Activated CD8-positive, alpha-beta memory T cell treated with anti-CD3 and anti-CD28 coated beads, Interleukin-2, amount 50 U/mL, for 48 hours (primary cell): ENCODE measurements around the gene ARHGAP24.
"Not testable (repeated sequence)": the region's sequence is repeated elsewhere in the genome, so short reads cannot be mapped to it uniquely, and the experiment has no call there.

Experiments
- DNase-seq: peaks from one replicate; pipeline ENCODE4 v3.0.0-alpha.2; 2020

ARHGAP24 gene

DNA sequence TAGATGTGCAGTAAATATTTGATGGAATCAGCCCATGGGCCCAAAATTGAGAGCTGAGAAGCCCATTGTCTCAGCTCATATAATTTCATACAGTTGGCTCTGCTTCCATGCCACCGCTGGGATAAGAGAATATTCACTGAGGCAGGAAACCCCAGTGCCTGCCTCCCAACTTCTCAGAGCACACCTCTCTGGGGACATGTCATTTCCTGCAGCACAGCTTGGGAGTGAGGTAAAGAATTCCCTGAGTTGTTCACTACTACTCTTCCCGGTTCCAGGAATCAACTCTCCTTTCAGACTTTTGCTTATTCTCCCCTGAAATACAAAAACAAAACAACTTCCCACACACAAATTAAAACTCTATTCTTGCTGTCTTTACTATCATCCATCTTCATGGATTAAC is 495.6 kb downstream of the ARHGAP24 start:
- no peak for DNase-seq

DNA sequence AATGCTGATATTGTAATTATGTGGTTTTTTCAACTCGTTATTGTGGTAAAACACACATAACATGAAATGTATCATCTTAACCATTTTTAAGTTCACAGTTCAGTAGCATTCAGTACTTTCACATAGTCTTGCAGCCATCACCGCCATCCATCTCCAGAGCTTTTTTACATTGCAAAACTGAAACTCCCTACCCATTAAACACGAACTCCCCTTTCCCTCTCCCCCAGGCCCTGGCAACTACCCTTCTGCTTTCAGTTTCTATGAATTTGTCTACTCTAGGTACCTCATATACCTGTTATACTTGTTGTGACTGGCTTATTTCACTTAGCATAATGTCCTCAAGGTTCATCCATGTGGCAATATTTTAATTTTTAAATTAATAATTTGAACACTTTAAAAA is 504.3 kb downstream of the ARHGAP24 start:
- no peak for DNase-seq

DNA sequence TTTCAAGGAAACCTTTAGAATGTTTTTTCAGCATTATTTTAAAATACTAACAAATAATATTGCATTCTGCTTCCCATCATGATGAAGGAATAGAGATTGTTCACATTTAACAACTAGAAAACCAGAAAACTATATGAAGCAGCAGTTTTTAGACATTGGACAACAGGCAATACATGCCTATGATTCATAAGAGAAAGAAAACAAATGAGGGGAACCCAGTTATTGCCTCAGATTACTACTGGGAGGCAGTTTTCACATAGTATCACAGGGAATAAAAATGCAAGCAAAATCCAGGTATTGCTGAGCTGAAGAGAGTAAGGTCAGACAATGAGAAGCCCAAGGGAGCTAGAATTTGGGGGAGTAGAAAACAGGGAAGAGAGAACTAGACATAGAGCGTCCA is 511.3 kb downstream of the ARHGAP24 start:
- DNase-seq: no peak

DNA sequence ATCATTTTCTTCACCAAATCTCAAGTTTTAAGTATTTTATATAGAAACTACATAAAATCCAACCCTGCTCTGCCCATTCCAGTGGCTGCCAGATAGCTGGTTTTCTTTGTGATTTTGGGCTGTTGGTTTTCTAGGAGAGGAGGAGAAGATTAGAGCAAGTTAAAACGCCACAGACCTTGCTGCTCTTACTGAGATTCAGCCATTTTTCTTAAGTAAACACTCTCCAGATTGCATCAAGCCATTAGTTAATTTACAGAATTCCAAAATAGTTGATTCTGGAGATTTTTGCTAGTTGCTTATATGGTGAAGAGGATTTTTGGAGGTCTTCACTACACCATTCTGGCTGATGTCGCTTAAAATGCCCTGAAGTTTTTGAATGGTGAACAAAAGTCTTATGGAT is 518.7 kb downstream of the ARHGAP24 start:
- no peak for DNase-seq

DNA sequence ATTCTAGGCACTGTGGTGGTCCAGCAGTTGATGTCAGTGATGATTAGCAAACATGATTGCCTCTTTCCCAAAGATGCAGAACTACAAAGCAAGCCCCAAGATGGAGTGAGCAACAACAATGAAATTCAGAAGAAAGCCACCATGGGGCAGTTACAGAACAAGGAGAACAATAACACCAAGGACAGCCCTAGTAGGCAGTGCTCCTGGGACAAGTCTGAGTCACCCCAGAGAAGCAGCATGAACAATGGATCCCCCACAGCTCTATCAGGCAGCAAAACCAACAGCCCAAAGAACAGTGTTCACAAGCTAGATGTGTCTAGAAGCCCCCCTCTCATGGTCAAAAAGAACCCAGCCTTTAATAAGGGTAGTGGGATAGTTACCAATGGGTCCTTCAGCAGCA is 519.6 kb downstream of the ARHGAP24 start:
- no peak for DNase-seq

DNA sequence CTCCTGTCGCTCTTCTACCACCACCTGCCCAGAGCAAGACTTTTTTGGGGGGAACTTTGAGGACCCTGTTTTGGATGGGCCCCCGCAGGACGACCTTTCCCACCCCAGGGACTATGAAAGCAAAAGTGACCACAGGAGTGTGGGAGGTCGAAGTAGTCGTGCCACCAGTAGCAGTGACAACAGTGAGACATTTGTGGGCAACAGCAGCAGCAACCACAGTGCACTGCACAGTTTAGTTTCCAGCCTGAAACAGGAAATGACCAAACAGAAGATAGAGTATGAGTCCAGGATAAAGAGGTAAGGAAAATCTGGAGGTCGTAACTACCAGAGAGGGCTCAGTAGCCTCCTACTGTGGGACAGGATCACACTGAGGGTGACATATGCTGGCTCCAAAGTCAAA is 520.4 kb downstream of the ARHGAP24 start:
- no peak for DNase-seq

DNA sequence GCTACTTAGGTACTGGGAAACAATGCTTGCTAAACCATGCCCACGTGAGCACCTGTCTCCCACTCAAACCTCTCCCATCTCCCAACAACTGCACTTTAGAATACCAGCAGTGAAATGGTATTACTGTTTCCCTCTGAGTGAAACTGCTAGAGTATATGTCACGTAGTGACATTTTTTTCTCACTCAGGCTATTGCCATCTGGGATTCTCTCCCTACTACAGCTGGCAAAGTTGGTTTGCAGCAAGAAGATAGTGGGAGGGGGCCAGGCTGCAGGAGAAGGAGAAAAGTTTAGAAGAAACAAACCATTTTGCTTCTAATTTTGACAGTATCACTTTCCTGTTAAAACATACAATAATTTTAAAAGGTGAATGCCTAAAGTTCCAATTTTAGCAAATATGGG is 526.6 kb downstream of the ARHGAP24 start:
- no peak for DNase-seq

DNA sequence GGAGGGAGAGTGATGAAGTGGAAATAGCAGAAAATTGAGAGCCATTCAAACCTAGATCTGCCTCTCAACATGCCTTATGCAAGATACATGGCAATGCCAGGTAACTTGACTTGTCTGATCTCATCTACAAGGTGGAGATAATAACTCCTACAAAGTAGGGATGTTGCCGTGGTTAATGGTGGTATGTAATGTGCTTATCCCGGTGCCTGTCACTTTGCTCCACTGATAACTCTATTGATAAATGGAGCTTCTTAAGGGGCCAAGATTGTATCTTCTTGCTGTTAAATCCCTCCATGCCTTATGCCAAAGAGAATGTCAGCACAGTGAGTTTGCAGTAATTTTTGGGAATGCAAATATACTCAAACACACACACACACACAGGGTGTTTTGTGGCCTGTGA is 529.1 kb downstream of the ARHGAP24 start:
- DNase-seq: no peak

DNA sequence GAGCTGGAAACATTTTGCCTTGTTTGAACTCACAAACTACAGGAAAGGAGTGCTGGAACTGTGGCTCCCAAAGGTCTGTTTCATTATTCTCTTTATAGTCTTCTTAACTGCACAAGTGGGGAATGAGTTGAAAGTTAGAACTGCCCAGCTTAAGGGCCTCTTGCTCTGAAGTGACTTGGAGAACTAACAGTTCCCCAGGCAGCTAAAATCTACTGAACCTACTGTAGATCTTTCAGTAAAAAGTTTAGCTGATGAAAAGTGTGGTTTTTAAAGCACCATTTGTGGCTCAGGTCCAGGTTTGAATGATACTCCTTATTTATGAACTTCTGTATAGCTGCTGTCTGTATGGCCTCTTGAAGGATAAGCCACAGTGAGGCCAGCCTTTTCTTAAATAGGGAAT is 531.1 kb downstream of the ARHGAP24 start:
- no peak for DNase-seq

DNA sequence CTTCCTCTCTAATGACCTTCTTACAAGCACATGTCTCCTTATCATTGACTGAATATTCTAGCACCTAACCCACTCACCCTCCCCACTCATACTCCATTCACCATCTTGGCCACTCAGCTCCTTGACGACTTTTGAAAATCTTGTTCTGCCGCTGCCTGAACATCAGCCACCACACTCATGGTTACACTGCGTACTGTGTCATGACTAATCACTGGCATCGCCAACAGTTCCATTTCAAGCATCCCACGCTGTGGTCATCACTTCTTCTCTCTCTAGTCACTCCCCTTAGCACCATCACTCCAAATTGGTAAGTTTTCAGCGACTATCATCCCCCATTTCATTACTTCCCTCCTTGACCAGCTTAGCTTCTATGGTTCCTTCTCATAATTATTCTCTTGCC is 532.1 kb downstream of the ARHGAP24 start:
- DNase-seq: no peak

DNA sequence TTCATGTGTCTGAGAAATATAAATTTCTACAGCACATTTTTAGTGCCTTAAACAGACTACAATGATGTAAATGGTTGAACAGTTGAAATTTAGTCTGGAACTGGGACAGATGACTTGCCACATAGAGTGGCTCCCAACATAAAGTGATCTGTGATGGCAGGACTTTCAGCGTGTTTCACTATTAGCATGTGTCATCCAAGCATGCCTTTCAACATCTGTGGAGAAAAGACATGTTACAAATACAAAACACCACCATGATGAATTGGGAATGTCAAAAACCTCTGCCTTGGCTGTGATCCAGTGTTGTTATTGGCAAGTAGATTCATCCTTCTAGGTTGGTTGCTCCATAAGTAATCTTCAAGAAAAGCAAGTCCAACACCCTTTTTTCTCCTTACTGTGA is 536.2 kb downstream of the ARHGAP24 start:
- no peak for DNase-seq

DNA sequence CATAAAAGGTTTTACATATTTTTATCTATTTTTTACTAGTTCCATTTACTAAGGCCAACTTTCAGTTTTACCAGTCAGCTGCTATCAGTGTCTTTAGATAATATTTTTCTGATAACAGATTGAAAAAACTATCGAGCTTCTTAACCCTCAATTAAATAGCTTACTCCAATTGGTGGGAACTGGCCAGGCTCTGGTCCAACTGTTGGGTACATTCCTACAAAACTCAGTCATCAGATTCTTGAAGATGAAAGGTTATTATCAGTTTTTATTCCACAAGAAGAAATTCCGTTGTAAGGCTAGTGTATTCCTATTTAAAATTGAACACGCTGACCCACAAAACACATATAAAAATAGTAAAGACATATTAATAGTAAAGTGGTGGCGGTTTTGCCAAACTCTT is 538.7 kb downstream of the ARHGAP24 start:
- no peak for DNase-seq

DNA sequence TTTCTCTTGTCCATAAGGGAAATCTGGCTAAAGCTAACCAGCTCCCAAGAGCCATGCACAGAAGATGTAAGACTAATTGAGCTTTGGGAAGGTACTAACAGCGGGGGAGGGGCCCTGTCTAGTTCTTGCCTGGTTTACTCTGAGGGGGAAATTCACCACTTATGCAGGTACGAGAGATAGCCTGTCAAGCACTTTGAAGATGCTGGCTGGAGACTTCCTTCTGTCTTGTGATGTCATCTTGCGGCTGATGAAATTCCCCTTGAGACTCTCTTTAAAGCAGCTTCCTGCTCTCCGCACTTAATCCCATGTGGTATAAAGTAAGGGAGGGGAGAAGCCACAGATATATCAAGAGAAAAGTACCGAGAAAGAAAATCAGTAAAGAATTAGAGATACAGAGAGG is 539.6 kb downstream of the ARHGAP24 start:
- DNase-seq: no peak

DNA sequence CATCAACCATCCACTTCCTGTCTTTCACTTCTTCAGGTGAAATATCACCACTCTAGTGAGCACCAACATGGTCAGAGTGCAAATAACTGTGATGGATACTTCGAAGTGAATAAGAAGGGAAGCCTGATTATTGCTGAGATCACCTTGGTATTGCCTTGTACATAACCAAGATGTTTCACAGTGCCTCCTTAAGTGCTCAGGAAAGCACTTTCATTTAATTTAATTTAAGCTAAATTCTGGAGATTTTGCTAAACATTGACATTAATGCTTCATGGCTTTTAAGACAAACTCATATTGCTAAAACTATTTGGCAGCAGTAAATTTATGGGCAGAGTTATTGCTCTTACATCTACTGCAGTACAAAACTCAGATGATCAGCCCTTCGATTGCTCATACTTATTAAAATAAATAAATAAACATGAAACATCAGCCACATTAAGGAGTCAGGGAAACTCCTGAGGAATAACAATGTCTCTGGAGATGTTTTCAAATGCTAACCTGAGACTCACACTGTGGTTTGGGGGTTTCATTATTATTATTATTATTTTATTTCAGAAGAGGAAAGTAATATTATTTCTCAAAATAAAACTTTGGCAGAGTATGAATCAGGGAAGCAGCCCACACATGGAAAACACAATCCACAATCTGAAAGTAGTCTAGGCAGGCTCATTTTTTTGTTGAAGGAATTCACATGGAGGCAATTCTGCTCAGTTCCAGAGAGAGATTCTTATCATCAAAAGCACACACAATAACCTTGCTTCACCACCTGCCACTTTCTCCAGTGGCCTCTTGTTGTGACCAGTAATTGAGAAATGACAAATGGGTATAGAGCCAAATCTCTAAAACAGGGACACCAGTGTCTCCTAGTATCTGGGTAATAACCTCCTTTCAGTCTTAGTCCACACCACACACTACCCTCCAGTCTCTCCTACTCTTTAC is 540.7 kb downstream of the ARHGAP24 start:
- DNase-seq: no peak

DNA sequence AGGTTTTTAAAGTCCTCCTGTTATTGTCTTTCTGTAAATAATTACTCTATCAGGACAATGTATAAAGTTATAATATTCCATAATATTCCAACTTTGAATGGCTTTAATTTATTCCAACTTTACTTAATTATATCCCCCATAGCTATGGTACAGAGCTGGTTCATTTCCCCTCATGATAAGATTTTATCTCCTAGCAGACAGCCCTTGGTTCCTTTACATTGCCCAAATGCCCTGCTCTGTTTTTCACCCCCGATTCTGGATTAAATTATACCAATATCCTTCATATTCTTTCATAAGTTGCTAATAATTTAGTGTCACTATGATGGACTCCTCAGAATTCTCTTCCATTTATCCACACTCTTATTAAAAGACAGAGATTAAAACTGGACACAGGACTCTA is 544.4 kb downstream of the ARHGAP24 start:
- DNase-seq: no peak

DNA sequence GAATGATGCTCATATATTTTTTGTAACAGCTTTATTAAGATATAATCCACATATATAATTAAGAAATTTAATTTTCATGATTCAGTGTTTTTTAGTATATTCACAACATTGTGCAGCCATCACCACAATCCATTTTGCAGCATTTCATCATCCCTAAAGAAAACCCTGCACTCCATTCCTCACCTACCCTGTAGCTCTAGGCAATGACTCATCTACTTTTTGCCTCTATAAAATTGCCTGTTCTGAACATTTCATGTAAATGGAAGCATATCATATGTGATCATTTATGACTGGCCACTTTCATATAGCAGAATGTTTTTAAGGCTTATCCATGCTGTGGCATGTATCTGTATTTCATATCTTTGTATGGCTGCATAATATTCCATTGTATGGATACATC is 545.0 kb downstream of the ARHGAP24 start:
- DNase-seq: no peak

DNA sequence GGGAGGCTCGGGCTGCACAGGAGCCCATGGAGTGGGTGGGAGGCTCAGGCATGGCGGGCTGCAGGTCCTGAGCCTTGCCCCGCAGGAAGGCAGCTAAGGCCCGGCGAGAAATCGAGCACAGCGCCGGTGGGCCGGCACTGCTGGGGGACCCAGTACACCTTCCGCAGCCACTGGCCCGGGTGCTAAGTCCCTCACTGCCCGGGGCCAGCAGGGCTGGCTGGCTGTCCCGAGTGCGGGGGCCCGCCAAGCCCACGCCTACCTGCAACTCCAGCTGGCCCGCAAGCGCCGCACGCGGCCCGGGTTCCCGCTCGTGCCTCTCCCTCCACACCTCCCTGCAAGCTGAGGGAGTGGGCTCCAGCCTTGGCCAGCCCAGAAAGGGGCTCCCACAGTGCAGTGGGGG is 546.7 kb downstream of the ARHGAP24 start:
- not testable (repeated sequence) for DNase-seq

DNA sequence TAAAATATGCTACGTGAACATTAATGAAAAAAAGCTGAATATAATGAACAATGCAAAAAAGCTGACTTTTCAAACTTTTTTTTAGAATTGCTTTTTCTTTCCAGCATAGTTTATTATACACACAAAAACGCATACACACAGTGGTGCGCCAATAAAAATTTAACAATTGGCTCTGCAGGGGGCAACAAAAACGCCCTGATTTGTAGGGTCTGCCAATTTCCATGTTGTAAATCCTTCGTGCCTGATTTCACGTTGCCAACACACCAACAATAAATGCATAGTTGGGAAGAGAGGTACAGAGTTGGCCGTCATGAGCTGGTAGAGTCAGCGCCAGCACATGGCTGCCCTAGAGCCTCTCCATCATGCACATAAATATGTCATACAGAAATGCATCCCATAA is 551.8 kb downstream of the ARHGAP24 start:
- DNase-seq: no peak

DNA sequence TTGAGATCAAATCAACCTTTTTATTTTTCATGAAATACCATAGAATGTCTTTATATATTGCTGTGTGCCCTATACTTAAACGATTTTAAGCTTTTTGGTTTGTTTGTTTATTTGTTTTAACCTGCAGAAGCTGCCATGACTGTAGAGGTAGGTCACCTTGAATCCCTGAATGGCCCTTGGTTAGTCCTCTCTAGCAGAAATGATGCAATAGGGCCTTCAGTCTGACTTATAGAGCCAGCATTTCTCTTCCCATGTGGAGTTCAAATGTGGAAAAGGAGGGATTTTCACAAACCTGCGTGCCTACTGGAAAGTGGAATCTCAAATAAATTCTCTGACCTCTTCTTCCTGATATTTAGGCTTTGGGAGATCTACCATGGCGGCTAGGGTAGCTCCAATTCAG is 557.0 kb downstream of the ARHGAP24 start:
- no peak for DNase-seq

DNA sequence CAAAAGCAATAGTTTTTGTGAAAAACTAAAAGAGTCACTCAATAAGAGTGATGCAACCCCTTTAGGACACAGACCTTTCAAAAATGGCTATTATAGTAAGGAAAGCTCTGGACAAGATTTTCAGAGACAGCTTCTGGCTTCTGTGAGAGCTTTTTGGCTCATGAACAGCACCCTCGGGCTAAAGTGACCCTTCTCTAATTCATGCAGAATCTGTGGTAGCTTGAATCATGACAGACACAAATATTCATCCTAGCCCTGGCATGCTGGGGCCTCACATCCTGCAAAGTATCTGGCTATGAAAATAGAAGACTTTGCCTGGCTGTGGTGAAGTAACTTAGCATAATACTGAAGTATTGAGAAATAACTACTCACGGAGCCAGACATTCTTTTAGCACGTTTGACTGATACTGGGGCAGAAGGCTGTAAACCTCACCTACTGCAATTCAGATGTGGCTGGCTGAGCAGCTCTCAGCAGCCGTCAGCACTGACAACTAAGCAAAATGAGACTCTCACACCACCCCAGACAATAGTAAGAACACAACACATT is 557.6 kb downstream of the ARHGAP24 start:
- no peak for DNase-seq

DNA sequence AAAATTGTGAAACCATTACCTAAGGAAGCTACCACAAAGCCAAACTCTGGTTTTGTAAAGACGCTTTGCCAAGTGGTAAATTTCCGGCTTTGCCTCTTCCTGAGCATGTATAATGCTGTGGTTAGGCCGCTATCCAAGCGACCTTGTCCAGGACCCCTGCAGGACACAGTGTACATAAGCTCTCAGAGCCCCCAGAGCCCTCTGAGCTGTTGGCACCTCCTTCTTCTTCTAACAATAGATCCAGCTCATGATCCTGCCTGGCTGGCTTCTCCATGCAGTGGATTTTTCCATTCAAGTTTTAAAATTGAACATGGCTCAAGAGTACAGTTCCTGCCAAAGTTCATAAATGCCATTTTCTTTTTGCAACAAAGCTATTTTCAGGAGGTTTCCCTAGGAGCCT is 558.2 kb downstream of the ARHGAP24 start:
- DNase-seq: no peak

DNA sequence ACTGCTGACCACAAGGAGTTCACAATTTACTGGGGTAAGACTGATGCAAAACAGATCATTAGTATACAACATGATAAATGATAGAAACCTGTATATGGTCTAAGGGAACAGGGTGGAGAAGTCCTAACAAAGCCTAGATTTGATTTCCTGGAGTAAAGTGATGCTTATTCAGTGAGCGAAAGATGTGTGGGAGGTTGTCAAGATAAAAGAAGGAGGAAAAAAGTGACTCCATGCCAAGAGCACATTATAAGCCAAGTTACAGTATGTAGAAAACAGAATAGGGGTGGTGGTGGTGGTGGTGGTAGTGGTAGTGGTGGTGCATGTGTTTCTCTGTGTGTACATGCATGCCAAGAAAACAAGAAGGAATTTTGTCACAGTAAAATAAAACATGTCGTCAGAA is 559.7 kb downstream of the ARHGAP24 start:
- no peak for DNase-seq

DNA sequence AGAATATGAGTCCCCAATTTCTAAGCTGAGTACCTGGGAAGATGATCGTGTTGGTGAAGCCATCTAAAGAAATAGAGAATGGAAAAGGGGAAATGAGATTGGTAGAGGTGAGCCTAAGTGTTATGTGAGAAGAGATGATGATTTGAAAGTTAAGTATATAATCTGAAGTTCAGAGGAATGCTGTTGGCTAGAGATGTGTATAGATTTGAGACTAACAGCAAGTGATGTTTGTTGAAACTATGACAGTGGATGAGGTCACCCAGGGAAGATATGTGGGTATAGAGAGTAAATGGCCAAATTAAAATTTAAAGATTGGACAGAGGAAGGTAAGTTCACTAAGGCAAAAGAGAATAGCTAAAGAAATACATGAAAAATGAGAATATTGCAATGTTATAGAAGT is 560.7 kb downstream of the ARHGAP24 start:
- no peak for DNase-seq

DNA sequence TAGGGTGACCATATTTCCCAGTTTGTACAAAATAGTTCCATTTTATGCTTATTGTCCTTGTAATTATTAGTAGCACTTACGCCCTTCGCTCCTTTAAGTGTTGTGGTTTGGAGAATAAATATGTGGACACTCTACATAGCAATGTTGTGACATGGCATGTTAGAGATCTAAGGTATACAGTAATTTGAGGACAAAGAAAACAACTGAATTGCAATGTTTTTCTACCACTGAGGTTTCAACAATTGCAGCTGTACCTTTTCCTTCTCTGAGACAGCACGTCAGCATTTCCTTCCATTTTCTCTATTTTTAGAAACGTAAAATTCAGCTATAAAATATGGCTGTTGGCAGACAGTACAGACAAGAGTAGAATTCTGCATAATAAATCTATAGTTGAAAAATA is 561.8 kb downstream of the ARHGAP24 start:
- DNase-seq: no peak

DNA sequence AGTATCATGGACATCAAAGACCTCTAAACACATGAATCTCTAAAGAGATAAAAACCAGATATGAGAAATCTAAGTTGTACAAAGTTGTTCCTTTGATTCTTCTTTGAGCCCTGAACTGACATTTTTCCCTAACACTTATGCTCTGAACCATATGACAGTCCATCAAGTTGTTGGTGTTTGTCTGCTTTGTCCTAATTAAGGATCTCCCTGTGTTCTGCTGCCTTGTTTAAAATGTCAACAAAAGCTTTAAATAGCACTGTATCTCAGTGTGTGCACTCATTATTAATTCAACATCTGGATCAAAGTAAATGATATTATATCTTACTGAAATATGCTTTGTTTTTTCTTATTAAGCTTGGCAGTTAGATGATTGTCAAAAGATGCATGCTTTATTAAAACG is 563.1 kb downstream of the ARHGAP24 start:
- no peak for DNase-seq
